Astrocyte (in vitro differentiated cells and primary cell): ENCODE measurements around the gene GLCCI1.

Experiments
- CTCF ChIP-seq: IDR thresholded peaks from 2 replicates; pipeline ENCODE4 v1.5.1; 2011; ENCODE audit warnings: low read depth, mild to moderate bottlenecking, inconsistent platforms, low read length, moderate library complexity; ENCODE audit not compliant: insufficient read depth
- EZH2 ChIP-seq: IDR thresholded peaks from 2 replicates; pipeline ENCODE4 v1.6.1; 2012; ENCODE audit warnings: mild to moderate bottlenecking, low read length, inconsistent platforms; ENCODE audit not compliant: insufficient read depth

DNA sequence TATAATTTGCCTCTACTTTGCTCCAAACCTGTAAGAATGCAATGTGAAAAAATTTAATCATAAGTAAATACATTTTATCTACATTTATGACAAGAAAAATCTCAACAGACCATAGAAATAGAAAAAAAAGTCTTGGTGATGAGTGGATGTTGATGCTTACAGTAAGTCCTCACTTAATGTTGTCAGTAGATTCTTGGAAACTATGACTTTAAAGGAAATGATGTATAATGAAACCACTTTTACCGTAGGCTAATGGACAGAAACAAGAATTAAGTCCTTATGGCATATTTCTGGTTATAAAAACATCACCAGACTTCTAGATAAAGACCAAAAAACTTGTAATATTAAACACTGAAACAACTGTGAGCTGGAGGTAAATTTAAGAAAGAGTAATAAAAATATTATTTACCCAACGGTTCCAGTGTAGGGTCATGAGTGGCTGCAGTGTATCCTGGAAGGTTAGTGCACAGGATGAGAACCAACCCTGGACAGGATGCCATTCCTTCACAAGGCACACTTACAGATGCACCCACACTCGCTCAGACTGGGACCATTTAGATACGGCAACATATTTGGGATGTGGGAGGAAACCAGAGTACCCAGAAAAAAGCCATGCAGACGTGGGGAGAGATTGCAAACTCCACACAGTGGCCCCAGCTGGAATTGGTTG lies 76.3 kb downstream of the GLCCI1 start:
- TF ChIP-seq CTCF, result no peak
- no peak for TF ChIP-seq EZH2
